Ectodermal cell (in vitro differentiated cells): ENCODE results near the gene AADACL4. TPM values are rescaled to one million over a fixed set of nuclear protein-coding genes. Genes with fewer than 3 reads are reported as not detected.

Experiments used
- H3K27ac ChIP-seq: 2 replicates; pipeline ENCODE4 v1.7.0; 2013; ENCODE audit warnings: mild to moderate bottlenecking, low read depth, low read length; ENCODE audit not compliant: insufficient read depth, poor library complexity, severe bottlenecking
- H3K27me3 ChIP-seq: 2 replicates; pipeline ENCODE4 v1.7.0; 2013; ENCODE audit warnings: mild to moderate bottlenecking, low read length; ENCODE audit not compliant: insufficient read depth, control insufficient read depth, poor library complexity, severe bottlenecking
- H3K36me3 ChIP-seq: one replicate; pipeline ENCODE4 v1.7.0; 2013; ENCODE audit warnings: low read length; ENCODE audit not compliant: control insufficient read depth, insufficient read depth
- H3K4me1 ChIP-seq: one replicate; pipeline ENCODE4 v1.7.0; 2013; ENCODE audit warnings: low read length; ENCODE audit not compliant: control insufficient read depth, insufficient read depth
- H3K4me3 ChIP-seq: 2 replicates; pipeline ENCODE4 v1.7.0; 2013; ENCODE audit warnings: low read depth, low read length, control low read depth; ENCODE audit not compliant: insufficient read depth
- H3K9me3 ChIP-seq: 2 replicates; pipeline ENCODE4 v1.7.0; 2013; ENCODE audit warnings: mild to moderate bottlenecking, low read length, moderate library complexity; ENCODE audit not compliant: control insufficient read depth
- WGBS, 2 experiments: methylation state at CpG; one replicate each; pipeline ENCODE4 v1.1.7; 2013; ENCODE audit warnings: missing lambda C conversion rate in 2 of 2; 5-methylcytosine and 5-hydroxymethylcytosine counted together
- polyA plus RNA-seq, 4 experiments: library from polyadenylated mRNA; stranded (reverse); fragments of 50-300 nt; gene quantifications; one replicate each; pipeline ENCODE4 v1.2.3, GENCODE V29; 2013

AADACL4 gene
- not detected for polyA plus RNA-seq (2013, experiment 1 of 4)
- not detected for polyA plus RNA-seq (2013, experiment 2 of 4)
- not detected for polyA plus RNA-seq (2013, experiment 3 of 4)
- polyA plus RNA-seq (2013, experiment 4 of 4) = not detected

DNA sequence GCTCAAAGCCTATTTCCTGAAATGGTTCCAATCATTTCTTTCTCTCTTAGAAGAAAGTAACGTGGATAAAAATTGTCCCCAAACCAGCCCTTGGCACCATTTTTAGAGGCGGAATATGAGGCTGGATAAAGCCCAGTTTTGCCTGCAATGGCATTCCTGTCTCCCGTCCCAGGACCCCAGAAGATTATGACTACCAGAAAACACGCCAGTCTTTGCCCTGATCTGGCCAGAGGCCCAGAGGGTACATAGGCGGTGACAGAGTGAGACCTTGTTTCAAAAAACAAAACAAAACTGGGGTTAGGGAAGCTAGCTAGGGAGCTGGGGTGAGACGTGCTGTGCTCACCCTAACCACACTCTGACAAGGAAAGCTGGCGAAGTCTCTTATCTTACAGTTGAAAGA is at the start of gene AADACL4:
Gene AADACL4 (plus strand): TSS at position 301 of the 400 bp plus-strand sequence. CDS start 462 bp downstream, outside the sequence.
- 93 to 96% methylated on average over 7 of the region's 7 CpGs for WGBS, 2 experiments
- Histone ChIP-seq H3K27me3 (no peaks in the 10 kb centered on the region), H3K9me3 (peaks cover 5% of the 10 kb centered on the region), H3K4me3 (no peak within 1 kb of the TSS), H3K27ac (no peak within 1 kb of the TSS), H3K4me1 (no peaks in the 10 kb centered on the region), H3K36me3 (no peaks in the 10 kb centered on the region)

DNA sequence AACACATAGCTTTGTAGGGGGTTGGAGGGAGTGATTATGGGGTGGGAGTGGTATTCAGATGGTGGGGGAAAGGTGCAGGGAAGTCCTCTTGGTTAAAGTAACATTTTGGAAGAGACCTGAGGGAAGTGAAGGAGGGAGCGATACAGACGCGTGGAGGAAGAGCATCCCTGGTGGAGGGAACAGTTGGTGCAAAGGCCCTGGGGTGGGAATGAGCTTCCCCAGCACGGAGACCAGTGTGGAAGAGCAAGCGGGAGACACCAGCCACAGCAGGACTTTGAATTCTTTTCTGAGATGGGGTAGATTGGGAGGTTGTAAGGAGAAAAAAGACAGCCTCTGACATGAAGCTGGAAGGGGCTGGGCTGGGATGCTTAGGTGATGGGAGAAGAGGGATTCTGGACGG is 49.4 kb upstream of the AADACL4 start:
- no peak overlapping the region for H3K4me3 ChIP-seq
- peaks cover 34% of the 10 kb centered on the region for H3K27me3 ChIP-seq
- 75 to 79% methylated on average over 6 of the region's 6 CpGs for WGBS, 2 experiments

DNA sequence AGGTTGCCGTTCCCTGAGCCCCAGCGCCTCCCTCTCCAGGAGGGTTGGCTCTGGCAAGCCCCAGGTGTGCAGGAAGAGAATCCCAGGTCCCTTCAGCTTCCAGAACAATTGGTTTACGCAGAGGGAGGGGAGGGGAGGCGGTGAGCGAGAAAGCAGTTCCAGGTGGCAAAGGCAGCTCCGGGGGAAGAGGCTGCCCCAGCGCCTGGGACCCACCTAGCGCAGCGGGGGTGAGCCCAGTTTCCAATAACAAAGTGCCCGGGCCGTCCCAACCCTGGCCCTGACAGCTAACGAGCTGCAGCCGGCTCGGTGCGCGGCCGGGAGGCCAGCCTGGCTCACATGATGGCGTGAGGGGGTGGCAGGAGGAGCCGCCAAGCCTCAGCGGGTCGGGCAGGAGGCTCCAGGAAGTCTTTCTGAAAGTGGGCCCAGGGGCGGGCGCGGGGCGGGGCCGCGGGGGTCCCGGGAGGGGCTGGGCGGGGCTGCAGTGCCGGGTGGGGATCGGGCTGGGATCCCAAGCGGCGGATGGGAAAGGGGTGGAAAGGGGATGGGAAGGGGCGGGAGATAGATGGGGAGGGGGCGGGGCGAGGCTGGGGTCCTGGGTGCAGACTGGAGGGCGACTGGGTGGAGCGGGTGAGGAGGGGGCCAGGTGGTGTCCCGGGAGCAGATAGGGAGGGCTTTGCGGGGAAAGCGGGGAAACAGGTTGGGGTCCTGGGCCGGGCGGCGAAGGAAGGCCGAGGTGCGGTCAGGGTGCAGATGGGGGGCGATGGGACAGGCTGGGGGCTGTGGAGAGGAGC is 48.7 kb upstream of the AADACL4 start:
- no peak overlapping the region for H3K27ac ChIP-seq
- peaks cover 34% of the 10 kb centered on the region for H3K27me3 ChIP-seq
- H3K4me1 ChIP-seq = peaks cover 10% of the 10 kb centered on the region
- no peaks in the 10 kb centered on the region for H3K36me3 ChIP-seq
- WGBS, 2 experiments = 2 to 3% methylated on average over 47 of the region's 47 CpGs
- peak overlapping the region; percentile 22 for H3K4me3 ChIP-seq
- no peaks in the 10 kb centered on the region for H3K9me3 ChIP-seq

More for the DNA sequence above, 49.4 kb upstream of the AADACL4 start:
- no peaks in the 10 kb centered on the region for H3K9me3 ChIP-seq
- peaks cover 10% of the 10 kb centered on the region for H3K4me1 ChIP-seq
- no peak overlapping the region for H3K27ac ChIP-seq
- H3K36me3 ChIP-seq = no peaks in the 10 kb centered on the region

DNA sequence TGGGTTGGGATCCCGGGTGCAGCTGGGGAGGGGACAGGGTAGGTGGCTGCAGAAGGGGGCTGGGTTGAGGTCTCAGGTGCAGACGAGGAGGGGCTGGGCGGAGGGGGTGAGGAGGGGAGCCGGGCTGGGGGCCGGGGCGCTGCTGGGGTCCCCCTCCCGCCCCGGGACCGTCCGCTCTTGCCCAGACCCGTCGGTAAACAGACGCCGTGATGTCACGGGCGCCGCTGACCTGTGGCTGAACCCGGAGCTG is 48.2 kb upstream of the AADACL4 start:
- Histone ChIP-seq H3K4me3 (peak overlapping the region; percentile 22), H3K27ac (no peak overlapping the region), H3K4me1 (peaks cover 10% of the 10 kb centered on the region), H3K36me3 (no peaks in the 10 kb centered on the region), H3K9me3 (no peaks in the 10 kb centered on the region), H3K27me3 (peaks cover 34% of the 10 kb centered on the region)
- 0 to 1% methylated on average over 18 of the region's 18 CpGs for WGBS, 2 experiments

DNA sequence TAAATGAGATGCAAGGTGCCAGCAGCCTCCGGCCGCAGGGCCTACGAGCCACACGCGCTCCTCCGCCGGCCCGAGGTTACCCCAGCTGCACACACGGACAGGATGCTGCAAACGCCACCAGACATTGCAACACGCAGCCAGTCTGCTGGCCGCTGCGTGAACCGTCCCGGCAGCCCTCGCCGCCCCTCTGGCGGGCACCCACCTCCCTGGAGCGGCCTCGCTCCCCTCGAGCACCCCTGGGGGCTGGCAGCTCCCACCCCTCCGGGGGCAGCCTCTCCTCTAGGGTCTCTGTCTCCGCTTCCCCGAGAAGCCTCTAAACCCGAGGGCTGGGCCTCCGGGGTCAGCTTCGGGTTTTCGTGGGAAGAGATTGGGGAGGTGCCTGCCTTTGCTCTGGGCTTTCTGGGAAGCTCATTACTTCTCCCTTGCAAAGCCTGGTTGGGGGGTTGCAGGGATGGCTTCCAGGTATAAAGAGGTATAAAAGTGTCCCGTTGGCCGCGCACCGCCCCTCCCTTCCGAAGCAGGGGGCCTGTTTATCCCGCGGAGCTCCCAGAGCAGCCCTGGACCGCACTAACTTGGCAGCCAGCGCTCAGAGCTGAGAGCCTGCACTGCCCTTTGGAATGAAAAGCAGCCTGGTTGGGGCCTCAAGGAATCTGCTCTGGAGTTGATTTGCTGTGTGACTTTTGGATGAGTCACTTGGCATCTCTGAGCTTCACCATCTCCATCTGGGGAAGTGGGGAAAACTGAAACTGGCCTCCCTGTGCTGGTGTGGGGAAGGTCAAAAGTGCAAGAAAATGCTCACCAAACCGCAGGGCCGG is 47.7 kb upstream of the AADACL4 start:
- peak overlapping the region; percentile 22 for H3K4me3 ChIP-seq
- no peaks in the 10 kb centered on the region for H3K9me3 ChIP-seq
- no peaks in the 10 kb centered on the region for H3K36me3 ChIP-seq
- peaks cover 34% of the 10 kb centered on the region for H3K27me3 ChIP-seq
- WGBS, 2 experiments = 8% methylated on average over 39 of the region's 39 CpGs
- peaks cover 9% of the 10 kb centered on the region for H3K4me1 ChIP-seq
- H3K27ac ChIP-seq = no peak overlapping the region

DNA sequence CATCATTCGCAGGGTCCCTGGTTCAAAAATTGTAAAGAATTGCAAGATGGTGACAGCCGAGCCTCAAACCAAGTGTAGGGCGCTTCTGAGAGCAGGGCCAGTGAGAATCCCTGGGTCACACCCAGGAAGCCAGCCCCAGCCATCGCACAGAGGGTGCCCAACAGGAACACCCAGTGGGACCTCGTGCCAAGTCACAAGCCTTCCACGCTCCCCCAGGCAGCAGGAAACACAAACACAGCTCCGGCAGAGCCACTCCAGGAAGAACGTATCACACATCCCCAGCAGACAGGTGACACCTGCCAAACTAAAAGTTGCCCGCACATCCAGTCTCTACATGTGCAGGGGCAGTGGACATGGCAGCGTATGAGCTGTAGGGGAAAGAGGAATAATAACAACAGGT is 46.1 kb upstream of the AADACL4 start:
- H3K4me1 ChIP-seq = peaks cover 11% of the 10 kb centered on the region
- no peaks in the 10 kb centered on the region for H3K9me3 ChIP-seq
- H3K36me3 ChIP-seq = no peaks in the 10 kb centered on the region
- peaks cover 34% of the 10 kb centered on the region for H3K27me3 ChIP-seq
- no peak overlapping the region for H3K27ac ChIP-seq
- H3K4me3 ChIP-seq = no peak overlapping the region
- 83 to 85% methylated on average over 10 of the region's 10 CpGs for WGBS, 2 experiments

DNA sequence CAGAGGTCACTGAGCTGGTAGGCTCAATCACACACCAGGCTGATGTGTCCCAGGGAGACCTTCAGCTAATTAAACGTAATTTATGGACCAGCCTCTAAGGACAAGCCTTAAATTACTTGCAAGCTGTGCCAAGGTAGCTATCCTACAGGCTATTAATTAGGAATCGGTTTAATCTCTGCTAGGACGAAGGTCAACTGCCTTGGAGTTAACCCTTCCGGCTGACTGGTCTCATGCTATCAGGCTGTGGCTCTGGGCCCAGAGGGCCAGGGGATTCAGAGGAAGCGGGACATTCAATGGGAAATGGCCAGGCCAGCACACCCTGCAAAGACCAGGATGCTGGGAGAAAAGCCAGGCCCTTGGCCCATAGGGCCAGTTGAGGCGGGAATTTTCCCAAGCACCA is 44.9 kb upstream of the AADACL4 start:
- 89 to 93% methylated on average over 6 of the region's 6 CpGs for WGBS, 2 experiments
- Histone ChIP-seq H3K4me3 (no peak overlapping the region), H3K4me1 (peaks cover 14% of the 10 kb centered on the region), H3K27ac (no peak overlapping the region), H3K9me3 (no peaks in the 10 kb centered on the region), H3K36me3 (no peaks in the 10 kb centered on the region), H3K27me3 (peaks cover 29% of the 10 kb centered on the region)

DNA sequence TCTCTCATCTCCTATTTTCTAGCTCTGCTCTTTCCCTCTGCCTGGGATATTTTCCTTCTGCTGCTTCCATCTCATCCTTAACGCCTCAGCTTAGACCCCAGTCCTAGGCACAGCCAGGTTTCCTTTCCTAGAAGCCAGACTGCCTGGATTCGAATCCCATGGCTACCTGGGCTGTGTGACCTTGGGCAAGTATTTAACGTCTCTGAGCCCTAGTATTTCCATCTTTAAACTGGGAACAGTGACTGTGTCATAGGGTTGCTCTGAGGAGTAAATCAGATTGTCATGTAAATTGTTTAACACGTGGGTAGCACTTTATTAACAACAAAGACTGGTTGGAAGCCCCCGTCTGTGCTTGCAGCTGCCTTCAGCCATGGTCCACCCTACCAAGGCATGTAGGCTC is 44.2 kb upstream of the AADACL4 start:
- Histone ChIP-seq H3K4me1 (peaks cover 18% of the 10 kb centered on the region), H3K4me3 (no peak overlapping the region)
- WGBS, 2 experiments = 72% methylated on average over 5 of the region's 5 CpGs

DNA sequence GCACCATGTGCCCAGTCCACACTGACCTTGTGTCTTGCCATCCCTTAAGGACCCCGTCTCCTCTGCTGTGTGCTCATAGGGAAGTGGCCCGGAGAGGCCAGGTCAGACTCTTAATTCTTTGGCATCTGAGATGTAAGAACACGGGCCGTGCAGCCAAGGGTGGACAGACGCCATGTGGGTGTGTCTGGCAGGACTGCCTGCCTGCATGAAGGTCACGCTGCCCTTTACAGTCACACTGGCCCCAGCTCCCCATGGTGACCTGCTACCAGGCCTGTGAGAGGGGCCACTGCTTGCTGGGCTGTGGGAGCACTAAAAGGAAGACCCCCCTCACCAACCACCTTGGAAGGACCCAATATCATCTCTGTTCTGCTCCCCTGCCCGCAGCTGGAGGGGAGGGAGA is 43.5 kb upstream of the AADACL4 start:
- whole genome bisulfite sequencing, 2 experiments = 78 to 80% methylated on average over 7 of the region's 7 CpGs
- no peak overlapping the region for H3K4me3 ChIP-seq
- no peaks in the 10 kb centered on the region for H3K9me3 ChIP-seq
- H3K4me1 ChIP-seq = peaks cover 18% of the 10 kb centered on the region
- H3K36me3 ChIP-seq = no peaks in the 10 kb centered on the region
- peaks cover 18% of the 10 kb centered on the region for H3K27me3 ChIP-seq
- no peak overlapping the region for H3K27ac ChIP-seq

More for the DNA sequence above, 44.2 kb upstream of the AADACL4 start:
- Histone ChIP-seq H3K36me3 (no peaks in the 10 kb centered on the region), H3K9me3 (no peaks in the 10 kb centered on the region), H3K27me3 (peaks cover 22% of the 10 kb centered on the region), H3K27ac (no peak overlapping the region)

DNA sequence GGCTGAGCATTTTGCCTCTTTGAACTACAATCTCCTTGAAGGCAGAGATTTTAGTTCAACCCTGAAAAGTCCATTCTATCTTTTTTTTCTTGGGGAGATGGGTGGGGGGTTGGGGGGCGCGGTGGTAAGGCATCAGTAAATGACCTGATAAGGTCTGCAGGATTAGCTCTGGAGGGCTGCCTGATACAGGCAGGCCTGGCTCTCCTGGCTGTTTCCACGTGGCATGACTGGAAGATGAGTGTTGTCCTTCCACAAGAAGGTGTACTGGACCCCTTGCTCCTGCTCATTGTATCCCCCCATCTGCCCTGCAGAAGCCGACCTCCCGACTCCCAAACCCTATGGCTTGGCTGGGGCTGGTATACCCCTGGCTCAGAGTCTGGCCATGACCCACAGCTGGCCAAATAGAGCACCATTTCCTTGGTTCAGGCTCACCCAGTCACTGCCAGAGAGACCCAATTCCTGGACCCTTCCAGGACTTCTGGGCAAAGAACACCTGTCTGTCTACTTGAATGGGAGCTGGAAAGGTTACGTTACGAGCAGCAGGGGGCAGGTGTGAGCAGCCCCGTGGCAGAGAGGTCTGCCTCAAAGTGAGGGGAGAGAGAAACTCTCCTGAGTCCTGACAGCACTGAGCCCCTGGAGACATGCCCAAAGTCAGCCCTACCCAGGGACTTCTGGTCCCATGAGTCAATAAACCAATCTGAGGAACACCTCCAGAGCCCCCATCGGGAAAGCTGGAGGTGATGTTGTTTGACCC is 42.8 kb upstream of the AADACL4 start:
- peaks cover 17% of the 10 kb centered on the region for H3K4me1 ChIP-seq
- no peak overlapping the region for H3K27ac ChIP-seq
- H3K9me3 ChIP-seq = no peaks in the 10 kb centered on the region
- peaks cover 11% of the 10 kb centered on the region for H3K27me3 ChIP-seq
- no peak overlapping the region for H3K4me3 ChIP-seq
- 69% methylated on average over 9 of the region's 9 CpGs for WGBS, 2 experiments
- H3K36me3 ChIP-seq = no peaks in the 10 kb centered on the region
